GM12878 (cell line): ENCODE measurements around the gene COL23A1. TPM values are rescaled to one million over a fixed set of nuclear protein-coding genes. Genes with fewer than 3 reads are reported as not detected.
A peak's percentile ranks its signal among the peaks of the same experiment; 100 is the strongest.

Source experiments
- ATF7 ChIP-seq: fragments of 450-650 bp; IDR thresholded peaks from 2 replicates; pipeline ENCODE4 v1.6.1; 2016; ENCODE audit warnings: low read depth, mild to moderate bottlenecking
- EED ChIP-seq: sonication (generic); IDR thresholded peaks from 2 replicates; pipeline ENCODE4 v1.6.1; 2016; ENCODE audit warnings: antibody characterized with exemption, low read depth
- EGR1 ChIP-seq, 2 experiments: IDR thresholded peaks; 1 replicate in 1 of 2; 2 replicates in 1 of 2; pipeline ENCODE4 v1.6.1; 2011 to 2012; ENCODE audit warnings: low read depth in 2 of 2, low read length in 2 of 2, borderline replicate concordance in 1 of 2, mild to moderate bottlenecking in 1 of 2, moderate library complexity in 1 of 2
- IKZF1 ChIP-seq: fragments of 450-650 bp; conservative IDR thresholded peaks from 2 replicates; pipeline ENCODE4 v1.6.1; 2017; ENCODE audit warnings: antibody characterized with exemption, mild to moderate bottlenecking
- MEF2B ChIP-seq: fragments of 450-650 bp; IDR thresholded peaks from 2 replicates; pipeline ENCODE4 v1.6.1; 2018; ENCODE audit warnings: mild to moderate bottlenecking, moderate library complexity; ENCODE audit not compliant: partially characterized antibody, poor library complexity, severe bottlenecking
- MXI1 ChIP-seq: fragments of 150-350 bp; IDR thresholded peaks from 2 replicates; pipeline ENCODE4 v1.6.1; 2011; ENCODE audit warnings: low read depth, mild to moderate bottlenecking, inconsistent platforms, low read length, improper control_type of control experiment
- NFYA ChIP-seq: IDR thresholded peaks from 2 replicates; pipeline ENCODE4 v1.6.1; 2011; ENCODE audit warnings: low read depth, mild to moderate bottlenecking, low read length, improper control_type of control experiment, borderline replicate concordance
- PAX5 ChIP-seq: IDR thresholded peaks from 2 replicates; pipeline ENCODE4 v1.6.1; 2011; ENCODE audit warnings: low read depth, low read length, borderline replicate concordance
- POLR2AphosphoS2 ChIP-seq: IDR thresholded peaks from 2 replicates; pipeline ENCODE4 v1.6.1; 2011; ENCODE audit warnings: low read depth, mild to moderate bottlenecking, low read length, improper control_type of control experiment, moderate library complexity
- POLR2AphosphoS5 ChIP-seq: IDR thresholded peaks from 2 replicates; pipeline ENCODE4 v1.6.1; 2011; ENCODE audit warnings: mild to moderate bottlenecking, low read length, inconsistent platforms
- RB1 ChIP-seq: fragments of 450-650 bp; formaldehyde crosslinking; IDR thresholded peaks from 2 replicates; pipeline ENCODE4 v1.6.1; 2017; ENCODE audit warnings: mild to moderate bottlenecking, borderline replicate concordance
- RELA ChIP-seq: fragments of 450-650 bp; IDR thresholded peaks from 2 replicates; pipeline ENCODE4 v1.8.0; 2014; ENCODE audit warnings: borderline replicate concordance; ENCODE audit not compliant: partially characterized antibody
- RFX5 ChIP-seq: IDR thresholded peaks from 2 replicates; pipeline ENCODE4 v1.6.1; 2011; ENCODE audit warnings: low read depth, low read length, improper control_type of control experiment
- RUNX3 ChIP-seq: IDR thresholded peaks from 2 replicates; pipeline ENCODE4 v1.6.1; 2012; ENCODE audit warnings: low read length, inconsistent platforms
- SMARCA5 ChIP-seq: fragments of 450-650 bp; IDR thresholded peaks from 2 replicates; pipeline ENCODE4 v1.6.1; 2017; ENCODE audit warnings: mild to moderate bottlenecking
- SP1 ChIP-seq: IDR thresholded peaks from one replicate; pipeline ENCODE4 v1.6.1; 2011; ENCODE audit warnings: low read depth, low read length
- SPI1 ChIP-seq: IDR thresholded peaks from 2 replicates; pipeline ENCODE4 v1.6.1; 2011; ENCODE audit warnings: low read depth, mild to moderate bottlenecking, low read length, moderate library complexity, borderline replicate concordance; ENCODE audit not compliant: insufficient read depth
- TCF12 ChIP-seq: IDR thresholded peaks from 2 replicates; pipeline ENCODE4 v1.6.1; 2011; ENCODE audit warnings: low read depth, mild to moderate bottlenecking, low read length
- TCF7 ChIP-seq: IDR thresholded peaks from 2 replicates; pipeline ENCODE4 v1.6.1; 2014; ENCODE audit warnings: antibody characterized with exemption, borderline replicate concordance
- ZBED1 ChIP-seq: IDR thresholded peaks from 2 replicates; pipeline ENCODE4 v1.6.1; 2016; ENCODE audit warnings: borderline replicate concordance
- ZNF207 ChIP-seq: fragments of 450-650 bp; IDR thresholded peaks from 2 replicates; pipeline ENCODE4 v1.6.1; 2014; ENCODE audit warnings: antibody characterized with exemption, mild to moderate bottlenecking, borderline replicate concordance
- ZSCAN29 ChIP-seq: fragments of 450-650 bp; IDR thresholded peaks from 2 replicates; pipeline ENCODE4 v1.6.1; 2017; ENCODE audit warnings: mild to moderate bottlenecking, moderate library complexity
- ZZZ3 ChIP-seq: IDR thresholded peaks from 2 replicates; pipeline ENCODE4 v1.6.1; 2011; ENCODE audit warnings: low read depth; ENCODE audit not compliant: control insufficient read depth, insufficient read length
- polyA plus RNA-seq, 11 experiments: library from polyadenylated mRNA; depleted of rRNA in 4 of 11; unstranded in 6 of 11; stranded (reverse) in 5 of 11; fragments of >200 nt; fragmentation: Nextera tagmentation in 4 of 11; fragmentation: Illumina TruSeq in 1 of 11; extraction: Ambion mirVana in 4 of 11; extraction: Trizol in 1 of 11; gene quantifications; 1 replicate in 1 of 11; 2 replicates in 10 of 11; pipeline versions ENCODE4 v1.2.1 to v1.2.3, GENCODE V29; 2011 to 2016; ENCODE audit warnings: inconsistent platforms in 2 of 11, missing spikeins in 2 of 11, low read depth in 1 of 11
- total RNA-seq, 4 experiments: library from RNA; depleted of rRNA in 3 of 4; stranded (reverse); fragments of >200 nt in 3 of 4; fragmentation: Illumina TruSeq in 1 of 4; extraction: Trizol in 1 of 4; gene quantifications; 2 replicates each; pipeline versions ENCODE4 v1.2.1 to v1.2.3, GENCODE V29; 2013 to 2021
- TF ChIP-seq, protein P1 (sequence below): IDR thresholded peaks from 2 replicates; pipeline ENCODE4 v1.6.1; 2012; ENCODE audit warnings: low read depth, low read length, improper control_type of control experiment
- TF ChIP-seq, protein P2 (sequence below): fragments of 450-650 bp; conservative IDR thresholded peaks from 2 replicates; pipeline ENCODE4 v1.6.1; 2017; ENCODE audit warnings: mild to moderate bottlenecking, moderate library complexity

Gene COL23A1
- total and polyA plus RNA-seq, 10 of the 15 experiments (the other 5 are each of a cell fraction or from before 2014, with no cell fraction given), result 0.03 to 0.83 (median 0.09) TPM; not detected in 5

DNA sequence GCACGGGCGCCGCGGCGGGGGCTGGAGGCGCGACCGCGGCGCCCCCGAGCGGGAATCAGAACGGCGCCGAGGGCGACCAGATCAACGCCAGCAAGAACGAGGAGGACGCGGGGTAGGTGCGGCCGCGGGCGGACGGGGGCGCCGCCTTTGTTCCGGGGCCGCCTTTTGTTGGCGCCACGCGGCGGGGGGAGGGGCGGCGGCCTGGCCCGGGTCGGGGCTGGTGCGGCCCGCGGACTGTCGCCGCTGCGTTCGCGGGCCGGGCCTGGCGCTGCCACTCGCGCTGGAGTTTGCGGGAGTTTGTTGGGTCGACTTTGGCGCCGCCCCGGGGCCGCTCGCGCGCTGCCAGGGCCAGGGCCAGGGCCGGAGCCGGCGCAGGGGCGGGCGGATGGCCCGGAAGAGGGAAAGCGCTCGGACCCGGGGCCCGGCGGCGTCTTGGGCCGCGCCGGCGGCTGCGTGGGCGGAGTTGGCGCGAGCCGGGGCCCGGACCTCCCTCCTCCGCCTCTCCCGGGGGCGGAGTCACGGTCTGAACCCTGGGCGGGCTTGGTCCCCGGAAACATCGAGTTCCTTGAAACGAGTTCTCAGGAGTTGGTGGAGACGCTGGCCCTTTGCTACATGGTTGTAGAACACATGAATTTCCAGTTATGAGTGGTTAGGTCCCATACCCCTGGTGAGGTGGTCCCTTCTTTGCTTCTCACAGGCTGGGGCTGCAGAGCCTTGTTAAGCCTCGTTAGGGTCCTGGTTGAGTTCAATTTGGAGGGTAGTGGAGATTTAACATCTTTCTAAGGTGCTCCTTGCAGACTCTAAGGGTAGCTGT, 385.1 kb downstream of the COL23A1 start (continued):
- TF ChIP-seq, protein P1, sequence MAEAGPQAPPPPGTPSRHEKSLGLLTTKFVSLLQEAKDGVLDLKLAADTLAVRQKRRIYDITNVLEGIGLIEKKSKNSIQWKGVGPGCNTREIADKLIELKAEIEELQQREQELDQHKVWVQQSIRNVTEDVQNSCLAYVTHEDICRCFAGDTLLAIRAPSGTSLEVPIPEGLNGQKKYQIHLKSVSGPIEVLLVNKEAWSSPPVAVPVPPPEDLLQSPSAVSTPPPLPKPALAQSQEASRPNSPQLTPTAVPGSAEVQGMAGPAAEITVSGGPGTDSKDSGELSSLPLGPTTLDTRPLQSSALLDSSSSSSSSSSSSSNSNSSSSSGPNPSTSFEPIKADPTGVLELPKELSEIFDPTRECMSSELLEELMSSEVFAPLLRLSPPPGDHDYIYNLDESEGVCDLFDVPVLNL, result peak; percentile 63
- TF ChIP-seq ZZZ3 (no peak), RFX5 (no peak), RELA (peak; percentile 32), TCF7 (no peak), POLR2AphosphoS2 (peak; percentile 24; the same call in 1 of the 2 replicates), SP1 (peak; percentile 34), RUNX3 (no peak), IKZF1 (peak; percentile 47; the same call in 1 of the 2 replicates), ZNF207 (no peak), POLR2AphosphoS5 (peak; percentile 30; the same call in 1 of the 2 replicates), MXI1 (no peak), PAX5 (peak; percentile 45; the same call in 1 of the 2 replicates), SPI1 (no peak), MEF2B (no peak), TCF12 (no peak), ZBED1 (no peak), ATF7 (no peak), NFYA (no peak), SMARCA5 (0 out of 2 replicates have a peak, but pooled peaks have one; percentile 42), EED (no peak), ZSCAN29 (peak; percentile 65; the same call in 1 of the 2 replicates), RB1 (peak; percentile 18; the same call in 1 of the 2 replicates), EGR1 (IDR thresholded peaks at IDR 0.05; ENCODE audit: borderline replicate concordance in 1 of 2, low read depth in 2 of 2, low read length in 2 of 2) (peak in 1 of 2 experiments; percentile 99; a peak in 2 of 3 replicates)
- TF ChIP-seq, protein P2, sequence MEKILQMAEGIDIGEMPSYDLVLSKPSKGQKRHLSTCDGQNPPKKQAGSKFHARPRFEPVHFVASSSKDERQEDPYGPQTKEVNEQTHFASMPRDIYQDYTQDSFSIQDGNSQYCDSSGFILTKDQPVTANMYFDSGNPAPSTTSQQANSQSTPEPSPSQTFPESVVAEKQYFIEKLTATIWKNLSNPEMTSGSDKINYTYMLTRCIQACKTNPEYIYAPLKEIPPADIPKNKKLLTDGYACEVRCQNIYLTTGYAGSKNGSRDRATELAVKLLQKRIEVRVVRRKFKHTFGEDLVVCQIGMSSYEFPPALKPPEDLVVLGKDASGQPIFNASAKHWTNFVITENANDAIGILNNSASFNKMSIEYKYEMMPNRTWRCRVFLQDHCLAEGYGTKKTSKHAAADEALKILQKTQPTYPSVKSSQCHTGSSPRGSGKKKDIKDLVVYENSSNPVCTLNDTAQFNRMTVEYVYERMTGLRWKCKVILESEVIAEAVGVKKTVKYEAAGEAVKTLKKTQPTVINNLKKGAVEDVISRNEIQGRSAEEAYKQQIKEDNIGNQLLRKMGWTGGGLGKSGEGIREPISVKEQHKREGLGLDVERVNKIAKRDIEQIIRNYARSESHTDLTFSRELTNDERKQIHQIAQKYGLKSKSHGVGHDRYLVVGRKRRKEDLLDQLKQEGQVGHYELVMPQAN, result no peak; the same call in none of the 2 replicates
